Hepatocyte (in vitro differentiated cells): ENCODE results near the gene HOOK1.

Experiments
- CTCF ChIP-seq: fragments of 200-600 bp; sonication (generic); IDR thresholded peaks from 2 replicates; pipeline ENCODE4 v1.5.1; 2016; ENCODE audit warnings: antibody characterized with exemption, mild to moderate bottlenecking; ENCODE audit not compliant: poor library complexity
- EZH2 ChIP-seq: fragments of 200-600 bp; sonication (generic); IDR thresholded peaks from 2 replicates; pipeline ENCODE4 v1.6.1; 2016; ENCODE audit warnings: antibody characterized with exemption, mild to moderate bottlenecking, borderline replicate concordance

GRCh38 chr1:59892841-59893811, 78.4 kb downstream of the HOOK1 start:
- TF ChIP-seq CTCF (no peak), EZH2 (no peak)
